C1 segment of cervical spinal cord (tissue), 14 donors: ENCODE measurements around the gene HYDIN.
"Not testable (repeated sequence)": the region's sequence is repeated elsewhere in the genome, so short reads cannot be mapped to it uniquely, and the experiment has no call there.

Experiments used
- DNase-seq, 14 donors: peaks; one replicate each; lab custom pipeline; 2025; lab: John Stamatoyannopoulos, UW

Gene HYDIN

DNA sequence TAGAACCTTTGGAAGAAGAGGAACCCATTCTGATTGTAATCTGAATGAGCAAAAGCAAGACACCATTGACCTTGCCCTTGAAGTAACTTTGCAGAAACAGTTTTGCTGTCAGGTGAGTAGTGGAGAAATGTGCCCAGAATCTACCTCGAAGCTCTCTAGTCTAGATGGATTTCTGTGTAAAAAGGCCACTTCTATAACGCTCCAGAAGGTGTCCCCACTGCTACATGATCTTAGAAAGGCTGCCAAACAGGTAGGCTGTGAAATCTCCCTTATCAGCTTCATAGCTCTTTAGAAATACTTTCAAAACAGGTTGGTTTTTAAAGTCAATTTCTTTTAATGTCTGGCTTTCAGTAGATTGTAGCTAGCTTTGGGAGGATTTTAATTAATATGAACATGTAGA is 230.8 kb downstream of the HYDIN start:
- peak in 1 of 14 donors; percentile 7 for DNase-seq

DNA sequence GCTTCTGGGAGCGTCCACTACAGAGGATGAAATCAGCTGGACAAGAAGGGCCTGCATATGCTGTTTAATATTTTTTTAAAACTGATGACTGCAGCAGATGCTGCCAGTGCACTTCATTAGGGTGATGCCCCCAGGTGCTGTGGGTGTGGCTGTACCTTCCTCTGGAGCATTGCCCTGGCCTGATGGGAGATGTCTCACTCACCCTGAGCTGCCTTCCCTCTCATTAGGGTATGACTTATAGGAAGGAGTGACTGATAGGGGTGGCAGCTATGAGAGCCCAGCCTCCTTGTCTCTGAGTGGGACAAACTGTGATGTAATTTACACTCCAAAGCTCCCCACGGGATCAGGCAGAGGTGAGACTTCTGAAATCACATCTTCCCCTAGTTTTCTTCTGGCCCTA is 234.7 kb downstream of the HYDIN start:
- not testable (repeated sequence) for DNase-seq

DNA sequence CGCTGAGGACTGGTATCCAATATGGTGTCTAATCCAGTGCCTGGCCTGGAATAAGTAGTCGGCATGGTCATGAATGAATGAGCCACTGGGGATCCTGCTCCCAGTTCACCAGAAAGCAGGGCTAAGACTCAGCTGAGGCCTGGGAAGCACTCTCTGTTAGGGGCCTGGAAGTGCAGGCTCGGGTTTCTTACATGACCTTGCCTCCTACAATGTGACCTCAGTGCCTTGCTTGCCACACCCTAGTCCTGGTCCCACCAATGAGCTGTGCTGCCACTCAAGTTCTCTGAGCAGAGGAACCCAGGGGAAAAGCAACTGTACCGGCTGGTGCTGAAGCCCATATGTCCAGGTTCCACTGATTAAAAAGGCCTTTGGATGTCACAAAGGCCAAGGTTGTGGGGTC is 238.0 kb downstream of the HYDIN start:
- not testable (repeated sequence) for DNase-seq

DNA sequence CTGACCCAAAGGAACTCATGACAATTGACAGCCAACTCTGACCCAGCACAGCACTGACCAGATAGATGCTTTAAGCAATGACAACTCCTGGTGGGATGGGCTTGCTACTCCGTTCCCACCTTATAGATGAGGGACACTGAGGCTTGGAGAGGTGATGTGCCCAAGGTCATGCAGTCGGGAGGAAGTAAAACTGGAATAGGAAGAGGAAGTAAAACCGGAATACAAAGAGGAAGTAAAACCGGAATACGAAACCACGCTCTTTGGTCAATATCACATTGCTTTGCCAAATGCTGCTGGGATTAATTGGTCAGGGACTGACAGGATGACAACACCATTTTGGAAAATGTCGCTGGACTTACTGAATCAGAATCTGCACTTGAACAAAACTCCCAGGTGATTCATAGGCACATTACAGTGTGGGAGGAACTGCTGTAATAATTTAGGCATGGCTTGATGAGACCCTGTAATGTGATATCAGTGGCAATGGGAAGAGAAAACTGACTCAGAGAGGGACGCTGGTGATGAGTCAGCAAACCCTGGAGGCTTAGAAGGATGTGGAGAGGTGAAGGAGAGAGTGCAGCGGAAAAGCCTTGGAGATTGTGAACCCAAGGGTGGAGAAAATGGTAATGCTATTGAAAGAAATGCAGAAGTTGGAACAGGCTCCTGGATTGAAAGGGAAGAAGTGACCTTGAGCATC is 243.4 kb downstream of the HYDIN start:
- DNase-seq: not testable (repeated sequence)

DNA sequence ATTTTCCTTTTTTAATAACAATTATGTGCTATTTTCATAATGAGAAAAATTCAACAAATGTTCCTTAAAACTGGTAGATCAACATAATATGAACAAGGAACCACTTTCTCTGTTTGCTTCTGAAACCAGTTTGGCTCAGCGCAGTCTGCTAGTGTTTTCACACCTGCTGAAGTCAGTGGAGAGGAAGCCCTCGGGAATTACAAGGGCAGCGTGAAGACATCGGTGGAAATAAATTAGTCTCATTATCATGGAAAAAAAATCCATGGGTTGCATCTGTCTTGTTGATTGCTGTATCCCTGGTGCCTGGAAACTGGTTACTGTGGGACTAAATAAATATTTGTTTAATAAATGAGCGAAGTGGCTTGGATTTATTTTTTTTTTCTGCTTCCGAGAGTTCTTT is 245.8 kb downstream of the HYDIN start:
- DNase-seq: not testable (repeated sequence)

DNA sequence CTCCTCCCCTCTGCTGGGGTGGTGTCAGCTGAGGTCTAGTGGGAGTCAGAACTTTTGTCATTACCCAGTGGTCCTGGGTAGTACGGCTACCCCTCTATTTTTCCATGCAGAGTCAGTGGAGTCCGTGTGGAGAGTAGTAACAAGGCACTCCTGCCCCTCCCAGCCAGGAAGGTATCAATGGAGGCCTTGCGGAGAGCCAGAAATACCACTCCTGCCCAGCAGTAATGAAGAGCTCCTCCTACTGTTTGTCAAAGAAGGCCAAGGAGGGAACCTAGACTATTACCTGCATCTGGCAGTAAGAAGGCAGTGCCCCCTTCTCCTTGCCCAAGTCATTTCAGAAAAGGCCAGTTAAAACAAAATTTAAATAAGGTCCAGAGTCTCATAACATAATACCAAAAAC is 262.2 kb downstream of the HYDIN start:
- not testable (repeated sequence) for DNase-seq

DNA sequence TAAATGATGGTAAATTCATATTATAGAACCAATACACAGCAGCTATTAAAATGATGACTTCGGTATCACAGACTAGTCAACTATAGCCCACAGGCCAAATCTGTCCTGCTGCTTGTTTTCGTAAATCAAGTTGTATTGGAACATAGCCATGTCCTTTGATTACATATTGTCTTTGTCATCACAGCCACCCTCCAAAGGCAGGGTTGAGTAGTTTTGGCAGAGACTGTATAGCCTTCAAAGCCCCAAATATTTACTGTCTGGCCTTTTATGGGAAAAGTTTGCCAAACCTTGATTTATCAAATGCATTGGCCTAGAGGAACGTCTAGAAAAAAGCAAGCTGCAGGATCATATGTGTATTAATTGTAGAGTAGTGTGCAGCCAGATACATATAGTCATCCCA is 270.4 kb downstream of the HYDIN start:
- DNase-seq: not testable (repeated sequence)

DNA sequence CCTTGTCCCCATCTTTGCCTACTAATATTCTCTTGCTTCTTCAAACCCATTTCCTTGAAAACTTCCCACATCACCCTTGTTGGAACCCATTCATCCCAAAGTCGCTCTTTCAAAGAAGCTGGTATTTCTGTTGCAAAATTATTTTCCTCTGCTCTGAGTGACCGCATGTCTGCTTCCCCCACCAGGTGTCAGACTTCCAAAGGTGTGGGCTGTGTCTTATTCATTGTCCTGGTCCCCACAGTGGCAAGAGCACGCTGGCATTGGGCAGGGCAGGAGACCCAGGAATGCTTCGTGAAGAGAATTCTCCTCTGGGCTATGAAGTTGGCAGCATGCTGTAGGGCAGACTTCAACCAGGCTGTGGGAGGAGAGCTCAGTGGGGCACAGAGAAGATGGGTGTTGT is 275.6 kb downstream of the HYDIN start:
- DNase-seq: not testable (repeated sequence)

DNA sequence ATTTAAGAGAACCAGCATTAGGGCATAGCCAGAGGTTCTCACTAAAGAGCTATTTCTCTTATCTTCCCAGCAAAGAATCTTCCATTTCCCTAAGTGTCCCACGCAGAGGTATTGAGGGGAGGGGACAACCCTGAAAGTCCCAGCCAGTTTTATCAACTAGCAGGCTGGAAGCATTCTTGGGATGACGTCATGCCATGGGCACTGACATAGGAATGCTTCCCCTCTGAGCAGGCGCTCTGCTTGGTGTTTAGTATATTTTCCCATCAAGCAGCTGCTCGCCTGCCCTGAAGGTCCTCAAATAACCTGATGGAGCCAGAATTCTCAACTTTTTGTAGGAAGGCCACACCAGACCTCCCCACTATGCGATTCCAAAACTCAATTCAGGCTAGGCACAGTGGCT is 276.7 kb downstream of the HYDIN start:
- not testable (repeated sequence) for DNase-seq

DNA sequence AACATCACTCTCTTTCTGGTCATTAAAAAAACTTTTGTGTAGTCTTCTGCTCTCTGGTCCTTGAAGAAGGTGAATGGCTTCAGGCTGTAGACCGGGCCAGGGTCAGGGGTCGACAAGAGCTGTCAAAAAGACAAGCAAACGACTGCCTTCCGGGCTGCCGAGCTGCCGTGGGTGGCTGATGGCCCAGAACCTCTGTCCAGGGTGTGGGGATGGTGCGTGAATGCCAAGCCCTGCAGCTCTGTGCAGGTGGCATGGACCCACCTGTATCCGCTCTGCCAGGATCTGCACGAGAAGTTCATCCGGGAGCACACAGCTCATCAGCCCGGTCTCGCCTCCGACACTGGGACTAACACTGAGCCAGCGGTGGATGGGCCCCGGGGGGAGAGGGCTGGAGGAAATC is 287.0 kb downstream of the HYDIN start:
- not testable (repeated sequence) for DNase-seq

DNA sequence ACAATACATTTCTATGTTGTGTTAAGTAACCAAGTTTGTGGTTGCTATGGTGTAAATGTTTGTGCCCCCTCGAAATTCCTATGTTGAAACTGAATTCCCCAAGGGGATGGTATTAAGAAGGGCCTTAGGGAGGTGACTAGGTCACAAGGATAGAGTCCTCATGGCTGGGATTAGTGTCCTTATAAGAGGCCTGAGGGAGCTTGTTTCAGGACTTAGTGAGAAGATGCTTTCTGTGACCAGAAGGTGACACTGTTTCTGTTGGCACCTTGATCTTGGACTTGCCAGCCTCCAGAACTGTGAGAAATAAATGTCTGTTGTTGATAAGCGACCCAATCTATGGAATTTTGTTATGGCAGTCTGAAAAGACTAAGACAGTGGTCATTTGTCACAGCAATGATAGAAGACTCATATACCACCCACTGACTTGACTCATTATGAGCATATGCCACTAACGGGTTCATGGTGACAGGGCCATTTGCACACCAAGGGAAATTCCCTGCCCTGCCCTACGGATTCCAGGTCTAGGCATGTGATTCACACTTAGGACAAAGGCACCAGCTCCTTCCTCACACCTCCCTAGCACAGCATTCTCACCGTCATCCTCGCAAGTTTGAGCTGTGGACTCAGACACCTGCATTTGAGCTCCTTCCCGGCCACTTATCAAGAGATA is 290.7 kb downstream of the HYDIN start:
- not testable (repeated sequence) for DNase-seq

DNA sequence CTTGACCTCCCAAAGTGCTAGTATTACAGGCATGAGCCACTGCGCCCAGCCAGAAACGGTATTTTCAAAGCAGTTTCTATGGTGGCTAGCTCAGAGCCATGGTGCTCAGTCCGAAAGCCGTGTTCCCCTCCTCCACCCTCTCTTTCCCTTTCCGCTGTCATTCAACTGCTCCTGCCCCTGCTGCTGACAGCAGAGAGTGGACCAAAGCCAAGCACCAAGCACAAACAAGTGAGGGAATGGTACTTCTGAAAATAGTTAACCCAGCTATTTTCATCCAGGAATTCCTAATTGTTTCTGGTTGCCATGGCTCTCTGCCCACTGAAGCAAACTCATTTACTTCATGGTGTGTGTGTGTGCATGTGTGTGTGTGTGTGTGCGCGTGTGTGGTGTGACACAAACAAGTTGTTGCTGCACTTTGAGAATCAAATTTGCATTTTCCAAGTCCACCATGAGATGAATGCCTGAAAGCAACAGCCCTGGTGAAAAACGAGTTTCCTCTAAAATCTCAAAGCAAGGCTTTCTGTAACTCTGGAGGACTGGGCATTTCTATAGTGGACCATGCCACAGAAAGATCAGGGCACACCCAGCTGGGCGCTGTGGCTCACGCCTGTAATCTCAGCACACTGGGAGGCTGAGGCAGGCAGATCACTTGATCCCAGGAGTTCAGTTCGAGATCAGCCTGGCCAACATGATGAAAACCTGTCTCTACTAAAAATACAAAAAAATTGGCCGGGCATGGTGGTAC is 293.6 kb downstream of the HYDIN start:
- DNase-seq: not testable (repeated sequence)

DNA sequence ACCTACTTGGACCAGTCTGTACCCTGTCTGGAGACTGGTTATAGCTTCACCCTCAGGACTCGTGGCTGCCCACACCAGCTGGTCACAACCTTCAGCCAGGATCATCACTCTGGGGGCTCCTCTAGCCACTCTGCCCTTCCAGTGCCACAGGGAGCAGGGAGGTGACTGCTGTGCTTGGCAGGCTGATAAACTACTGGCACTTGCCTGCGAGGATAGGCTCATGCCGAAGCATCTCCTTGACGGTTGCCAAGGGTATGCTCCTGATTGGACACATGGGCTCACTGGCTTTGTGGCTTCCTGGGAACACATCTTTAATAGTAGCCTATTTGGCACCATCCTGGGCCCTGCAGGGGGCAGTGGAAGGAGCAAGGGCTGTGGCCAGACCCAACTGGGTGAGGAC is 295.2 kb downstream of the HYDIN start:
- not testable (repeated sequence) for DNase-seq

DNA sequence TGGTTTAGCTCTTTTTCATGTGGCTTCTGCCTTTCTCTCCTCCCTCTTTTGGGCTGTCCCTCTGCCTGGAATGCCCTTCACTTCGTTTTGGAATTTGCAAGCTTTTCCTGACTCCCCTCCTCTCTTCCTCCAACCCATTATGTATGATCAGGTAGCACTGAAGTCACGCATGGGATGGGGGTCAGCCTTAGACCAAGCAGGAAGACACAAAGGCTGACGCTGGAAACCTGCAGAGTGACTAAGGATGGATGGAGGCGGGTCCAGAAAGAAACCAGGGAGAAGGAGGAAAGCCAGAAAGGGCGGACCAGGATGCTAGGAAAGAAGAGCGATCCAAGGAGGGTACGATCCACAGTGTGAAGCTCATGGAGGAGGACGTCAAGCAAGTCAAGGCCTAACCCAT is 296.8 kb downstream of the HYDIN start:
- DNase-seq: not testable (repeated sequence)

DNA sequence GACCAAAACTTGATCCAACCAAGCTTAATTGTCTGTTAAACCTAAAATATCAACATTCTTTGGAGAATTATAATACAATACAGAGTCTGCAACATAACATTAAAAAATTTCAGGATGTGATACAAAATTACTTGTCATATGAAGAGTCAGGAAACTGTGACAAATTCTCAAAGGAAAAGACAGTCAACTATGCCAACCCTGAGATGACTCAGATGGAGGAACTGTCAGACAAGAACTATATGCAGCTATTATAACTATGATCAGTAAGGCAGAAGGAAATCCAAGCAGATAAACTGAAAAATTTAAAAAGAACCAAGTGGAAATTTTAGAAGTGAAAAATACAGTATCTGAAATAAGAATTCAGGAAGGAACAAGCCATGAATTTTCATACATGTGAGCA is 299.8 kb downstream of the HYDIN start:
- DNase-seq: not testable (repeated sequence)

DNA sequence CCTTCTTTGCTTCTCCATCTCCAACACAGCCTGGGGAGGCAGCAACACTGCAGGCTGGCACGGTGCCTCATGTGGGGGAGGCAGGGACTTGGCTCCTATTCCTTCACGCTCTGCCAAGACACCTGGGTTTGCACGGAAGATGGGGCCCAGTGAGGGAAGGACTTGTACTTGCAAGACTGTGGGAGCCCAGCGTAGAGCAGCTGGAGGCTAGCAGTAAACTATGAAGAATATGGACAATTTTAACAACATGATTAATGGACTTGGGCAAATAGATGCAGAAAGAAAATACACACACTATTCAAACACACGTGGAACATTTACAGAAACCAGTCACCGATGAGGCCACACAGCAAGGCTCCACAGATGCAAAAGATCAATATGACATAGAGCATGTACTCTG is 308.4 kb downstream of the HYDIN start:
- DNase-seq: peak in 1 of 14 donors; percentile 2

DNA sequence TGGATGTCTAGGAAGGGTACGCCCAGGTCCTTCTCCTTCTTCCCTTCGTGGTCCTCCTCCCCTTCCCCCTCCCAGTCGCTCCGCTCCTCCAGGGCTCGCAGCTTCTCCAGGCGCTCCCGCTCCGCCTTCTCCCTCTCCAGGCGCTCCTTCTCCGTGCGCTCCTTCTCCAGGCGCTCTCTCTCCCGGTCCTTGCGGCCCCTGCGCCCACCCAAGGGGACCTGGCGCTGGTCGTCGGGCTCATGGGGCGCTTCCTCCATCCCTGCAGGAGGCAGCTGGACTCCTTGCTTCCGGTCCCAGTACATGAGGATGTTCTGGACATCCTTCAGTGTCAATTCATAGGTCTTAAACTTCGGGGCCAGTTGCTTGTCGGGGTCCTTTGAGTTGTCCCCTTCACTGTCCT is 309.9 kb downstream of the HYDIN start:
- not testable (repeated sequence) for DNase-seq

DNA sequence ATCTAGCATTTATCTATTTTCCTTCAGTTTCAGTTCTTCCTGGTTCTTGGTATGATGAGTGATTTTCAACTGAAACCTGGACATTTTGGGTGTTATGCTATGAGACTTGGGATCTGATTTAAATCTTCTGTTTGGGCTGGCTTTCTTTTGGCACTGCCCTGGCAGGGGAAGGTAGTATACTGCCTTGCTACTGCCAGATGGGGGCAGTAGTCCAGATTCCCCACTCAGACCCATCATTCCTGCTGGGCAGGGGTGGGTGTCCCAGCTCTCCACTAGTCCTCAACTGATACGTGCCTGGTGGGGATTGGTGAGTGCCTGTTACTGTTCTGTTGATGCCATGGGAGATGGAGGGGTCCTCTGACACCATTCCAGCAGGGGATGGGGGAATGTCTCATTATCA is 342.3 kb downstream of the HYDIN start:
- DNase-seq: not testable (repeated sequence)

DNA sequence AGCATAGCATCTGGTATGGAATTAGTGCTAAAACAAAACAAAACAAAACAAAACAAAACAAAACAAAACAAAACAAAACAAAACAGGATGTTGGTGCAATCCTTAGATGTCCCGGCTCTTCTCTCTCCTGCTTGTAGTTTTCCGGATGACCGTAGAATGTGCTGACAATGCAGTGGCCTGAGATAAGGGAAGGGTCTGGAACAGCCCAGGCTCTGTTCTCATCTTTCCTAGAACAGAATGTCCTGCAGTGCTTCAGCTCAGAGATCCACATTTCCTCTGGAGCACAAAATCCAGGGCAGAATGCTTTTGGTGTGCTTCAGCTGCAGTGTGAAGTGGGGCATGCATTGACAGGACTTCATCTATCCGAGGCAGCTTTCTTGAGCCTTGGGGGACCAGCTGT is 345.9 kb downstream of the HYDIN start:
- not testable (repeated sequence) for DNase-seq

DNA sequence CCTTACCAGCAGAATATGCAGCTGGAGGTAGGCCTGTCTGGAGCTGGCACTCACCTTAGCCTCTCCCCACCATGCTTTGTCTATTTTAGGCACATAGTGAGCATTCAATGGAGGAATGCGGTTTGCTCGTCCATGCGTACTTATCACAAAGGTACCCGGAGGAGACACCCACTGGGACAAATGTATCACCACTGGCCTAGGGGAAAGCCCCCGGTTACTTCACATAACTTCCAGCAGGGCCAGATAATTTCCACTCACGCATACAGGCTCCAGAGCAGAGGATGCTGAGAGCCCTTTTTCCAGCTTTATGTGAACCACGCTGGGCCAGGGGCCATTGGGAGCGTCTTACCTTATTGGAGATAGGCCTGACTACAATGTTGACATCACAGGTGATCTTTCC is 348.2 kb downstream of the HYDIN start:
- DNase-seq: not testable (repeated sequence)

DNA sequence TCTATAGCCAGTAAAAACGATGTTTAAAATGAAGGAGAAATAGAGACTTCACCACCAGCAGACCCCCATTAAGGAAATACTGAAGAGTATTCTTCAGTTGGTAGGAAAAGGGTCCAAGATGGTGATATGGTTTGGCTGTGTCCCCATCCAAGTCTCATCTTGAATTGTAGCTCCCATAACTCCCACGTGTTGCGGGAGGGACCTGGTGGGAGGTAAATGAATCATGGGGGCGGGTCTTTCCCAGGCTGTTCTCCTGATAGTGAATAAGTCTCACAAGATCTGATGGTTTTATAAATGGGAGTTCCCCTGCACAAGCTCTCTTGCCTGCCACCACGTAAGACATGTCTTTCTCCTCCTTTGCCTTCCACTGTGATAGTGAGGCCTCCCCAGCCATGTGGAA is 352.6 kb downstream of the HYDIN start:
- DNase-seq: not testable (repeated sequence)

DNA sequence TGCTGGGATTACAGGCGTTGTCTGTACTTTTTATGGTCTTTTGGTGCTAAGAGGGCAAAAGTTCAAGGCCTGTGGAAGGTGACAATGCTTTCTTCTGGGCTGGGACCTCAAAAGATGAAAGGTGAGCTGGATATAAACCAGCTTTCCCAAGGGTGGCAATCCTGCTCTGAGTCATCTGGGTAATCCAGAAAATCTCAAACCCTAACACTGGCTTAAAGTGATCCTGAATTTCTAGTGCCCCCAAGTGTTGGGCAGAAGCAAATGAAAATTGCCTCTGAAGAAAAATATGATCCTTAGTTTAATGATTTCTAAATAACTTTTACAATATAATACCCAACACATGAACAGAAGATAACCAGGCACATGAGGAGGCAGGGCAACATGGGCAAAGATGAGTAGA is 354.1 kb downstream of the HYDIN start:
- DNase-seq: not testable (repeated sequence)
